ENCODE measurements around the gene PPIE.
"Not testable (repeated sequence)": the region's sequence is repeated elsewhere in the genome, so short reads cannot be mapped to it uniquely, and the experiment has no call there.

PPIE gene

DNA sequence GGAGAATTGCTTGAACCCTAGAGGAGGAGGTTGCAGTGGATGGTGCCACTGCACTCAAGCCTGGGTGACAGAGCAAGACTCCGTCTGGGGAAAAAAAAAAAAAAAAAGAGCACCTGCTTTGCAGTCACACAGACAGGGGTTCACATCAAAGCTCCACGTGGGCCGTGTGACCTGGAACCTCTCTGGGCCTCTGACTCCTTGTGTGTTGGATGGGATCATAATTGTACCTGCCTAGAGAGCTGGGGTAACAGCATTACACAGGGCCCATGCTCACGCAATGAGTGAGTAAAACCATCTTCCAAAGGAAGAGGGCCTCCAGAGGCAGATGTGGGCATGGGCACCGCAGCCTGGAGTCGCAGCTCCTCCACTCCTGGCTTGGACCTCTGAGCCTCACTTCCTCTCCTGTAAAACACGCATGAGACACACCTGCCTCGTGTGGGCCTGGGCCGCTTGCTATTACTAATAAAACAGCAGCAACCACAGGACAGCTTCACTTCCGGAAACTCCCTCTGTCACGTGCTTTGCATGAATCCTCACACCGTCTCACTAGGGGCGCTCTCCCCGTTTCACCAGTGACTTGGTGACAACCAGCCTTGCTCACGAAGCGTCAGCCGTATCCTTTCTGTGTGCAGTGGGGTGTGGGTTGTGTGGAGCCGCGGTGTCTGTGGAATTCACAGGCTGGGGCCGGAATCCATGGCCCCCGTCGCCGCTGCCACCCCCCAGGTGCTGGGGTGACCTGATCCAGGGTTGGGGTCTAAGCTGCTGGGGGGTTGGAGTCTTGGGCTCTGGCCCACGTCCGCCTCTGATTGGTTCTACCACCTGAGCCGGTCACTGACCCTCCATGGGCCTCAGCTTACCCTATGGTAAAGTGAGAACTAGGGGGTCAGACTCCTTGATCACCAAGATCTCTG is 60.4 kb downstream of the PPIE start:
- in situ Hi-C loops (cut with HindIII; ENCODE audit: low sequenced_read_pairs) = not testable (repeated sequence)

GRCh38 chr1:39799770-39800470 is 61.2 kb downstream of the PPIE start:
- in situ Hi-C loops (cut with HindIII; ENCODE audit: low sequenced_read_pairs) = no loop called here

DNA sequence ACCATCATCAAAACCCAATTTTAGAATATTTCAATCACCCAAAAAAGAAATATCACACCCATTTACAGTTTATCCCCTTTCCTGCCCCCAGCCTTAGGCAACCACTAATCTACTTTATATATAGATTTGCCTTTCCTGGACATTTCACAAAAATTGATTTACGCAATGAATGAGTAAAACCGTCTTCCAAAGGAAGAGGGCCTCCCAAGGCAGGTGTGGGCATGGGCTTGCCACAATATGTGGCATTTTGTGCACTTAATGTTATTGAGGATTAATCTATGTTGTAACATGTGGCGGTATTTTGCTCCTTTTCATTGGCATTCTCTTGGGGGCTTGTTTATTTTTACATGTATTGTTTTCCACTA is 61.8 kb downstream of the PPIE start:
- in situ Hi-C loops (cut with HindIII; ENCODE audit: low sequenced_read_pairs) = no loop called here

GRCh38 chr1:39802496-39803260 is 64.0 kb downstream of the PPIE start:
- in situ Hi-C loops (cut with HindIII; ENCODE audit: low sequenced_read_pairs) = no loop called here

DNA sequence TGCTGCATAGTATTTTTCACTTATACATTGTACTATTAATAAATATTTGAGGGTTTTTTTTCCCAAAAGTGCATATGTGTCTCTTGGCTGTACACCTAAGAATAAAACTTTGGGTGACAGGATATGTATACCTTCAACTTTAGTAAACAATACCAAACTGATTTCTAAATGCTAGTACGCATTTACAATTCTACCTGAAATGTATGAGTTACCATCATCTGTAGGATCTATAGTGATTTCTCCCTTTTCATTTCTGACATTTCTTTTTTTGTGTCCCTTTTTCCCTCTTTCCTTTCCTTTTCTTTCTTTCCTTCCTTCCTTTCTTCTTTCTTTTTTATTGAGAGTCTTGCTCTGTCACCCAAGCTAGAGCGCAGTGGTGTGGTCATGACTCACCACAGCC is 66.7 kb downstream of the PPIE start:
- in situ Hi-C loops (cut with HindIII; ENCODE audit: low sequenced_read_pairs) = no loop called here

- in situ Hi-C loops (cut with HindIII; ENCODE audit: low sequenced_read_pairs) = no loop called here
Observed at GRCh38 chr1:39808784-39809517, 70.3 kb downstream of the PPIE start.

GRCh38 chr1:39812913-39813312 is 74.2 kb downstream of the PPIE start:
- in situ Hi-C loops (cut with HindIII; ENCODE audit: low sequenced_read_pairs) = no loop called here
